IMR-90 (cell line): ENCODE data around the gene SLC27A6. TPM values are rescaled to one million over a fixed set of nuclear protein-coding genes. Genes with fewer than 3 reads are reported as not detected.
"Not testable (repeated sequence)": the region's sequence is repeated elsewhere in the genome, so short reads cannot be mapped to it uniquely, and the experiment has no call there.

Experiments used
- ATAC-seq: fragments of 200-7000 bp; cut with Tn5 transposase; 2 replicates; pipeline ENCODE4 v1.9.1; 2020; ENCODE audit warnings: low read depth, mild to moderate bottlenecking, moderate library complexity
- BruUV-seq: library from RNA; stranded (reverse); fragments of 400-500 nt; replicated peaks from 2 replicates; lab custom pipeline; 2021; lab: Mats Ljungman, UMichigan
- CTCF ChIA-PET: fragments of 300-600 bp; formaldehyde crosslinking; extraction: SDS; loops from one replicate; lab custom pipeline; 2021; ENCODE audit warnings: antibody characterized with exemption; lab: Yijun Ruan, JAX
- POLR2A ChIA-PET: fragments of 300-600 bp; sonication (Branson Sonifier 250); formaldehyde crosslinking; loops from one replicate; lab custom pipeline; 2022; ENCODE audit warnings: antibody characterized with exemption; ENCODE audit not compliant: unreplicated experiment; lab: Charles Lee
- DNase-seq: peaks from one replicate; pipeline ENCODE4 v3.0.0; 2013
- H2AFZ ChIP-seq: replicated peaks from 2 replicates; pipeline ENCODE3; 2013; ENCODE audit warnings: low read length, mild to moderate bottlenecking; ENCODE audit not compliant: poor library complexity
- H2AK5ac ChIP-seq: 2 replicates; pipeline ENCODE4 v1.6.1; 2013; ENCODE audit warnings: low read depth, low read length, inconsistent platforms
- H2AK9ac ChIP-seq: replicated peaks from 2 replicates; pipeline ENCODE3; 2013; ENCODE audit warnings: mild to moderate bottlenecking, low read depth, low read length, moderate library complexity; ENCODE audit not compliant: poor library complexity
- H2BK120ac ChIP-seq: 2 replicates; pipeline ENCODE4 v1.6.1; 2013; ENCODE audit warnings: low read depth, low read length, inconsistent platforms
- H2BK15ac ChIP-seq: 3 replicates; pipeline ENCODE4 v1.6.1; 2013; ENCODE audit warnings: low read depth, low read length, inconsistent platforms
- H2BK20ac ChIP-seq: 2 replicates; pipeline ENCODE4 v1.6.1; 2013; ENCODE audit warnings: low read depth, mild to moderate bottlenecking, inconsistent platforms, low read length, moderate library complexity
- H2BK5ac ChIP-seq: 2 replicates; pipeline ENCODE4 v1.6.1; 2013; ENCODE audit warnings: mild to moderate bottlenecking, low read depth, low read length, inconsistent platforms; ENCODE audit not compliant: poor library complexity, severe bottlenecking
- H3K14ac ChIP-seq: replicated peaks from 2 replicates; pipeline ENCODE4 v1.6.1; 2013; ENCODE audit warnings: low read depth, low read length, inconsistent platforms
- H3K18ac ChIP-seq: 2 replicates; pipeline ENCODE4 v1.6.1; 2013; ENCODE audit warnings: low read depth, low read length, control low read depth
- H3K23ac ChIP-seq: 2 replicates; pipeline ENCODE4 v1.6.1; 2013; ENCODE audit warnings: low read depth, low read length, inconsistent platforms
- H3K27ac ChIP-seq: 2 replicates; pipeline ENCODE4 v1.5.1; 2013; ENCODE audit warnings: mild to moderate bottlenecking, control low read depth, low read length; ENCODE audit not compliant: insufficient read depth
- H3K27me3 ChIP-seq: 2 replicates; pipeline ENCODE4 v1.6.1; 2013; ENCODE audit warnings: low read length; ENCODE audit not compliant: control insufficient read depth, insufficient read depth
- H3K36me3 ChIP-seq: 2 replicates; pipeline ENCODE4 v1.6.1; 2013; ENCODE audit warnings: low read length, mixed read lengths; ENCODE audit not compliant: control insufficient read depth, insufficient read depth
- H3K4ac ChIP-seq: 2 replicates; pipeline ENCODE4 v1.6.1; 2013; ENCODE audit warnings: low read depth, low read length, inconsistent platforms
- H3K4me1 ChIP-seq: 2 replicates; pipeline ENCODE4 v1.6.1; 2013; ENCODE audit warnings: low read length, mixed read lengths; ENCODE audit not compliant: control insufficient read depth, insufficient read depth
- H3K4me2 ChIP-seq: 2 replicates; pipeline ENCODE4 v1.6.1; 2013; ENCODE audit warnings: low read depth, mild to moderate bottlenecking, control low read depth, low read length, moderate library complexity
- H3K4me3 ChIP-seq: 2 replicates; pipeline ENCODE4 v1.5.1; 2013; ENCODE audit warnings: low read depth, mild to moderate bottlenecking, control low read depth, low read length, moderate library complexity; ENCODE audit not compliant: insufficient read depth
- H3K56ac ChIP-seq: 2 replicates; pipeline ENCODE4 v1.6.1; 2013; ENCODE audit warnings: low read length, inconsistent platforms; ENCODE audit not compliant: insufficient read depth; ENCODE audit errors: extremely low read depth
- H3K79me1 ChIP-seq, 2 experiments: 2 replicates each; pipeline ENCODE4 v1.6.1; 2013; ENCODE audit warnings: low read length in 2 of 2, inconsistent platforms in 1 of 2, low read depth in 1 of 2
- H3K9ac ChIP-seq: 2 replicates; pipeline ENCODE4 v1.6.1; 2013; ENCODE audit warnings: low read depth, low read length, control low read depth
- H3K9me1 ChIP-seq: 2 replicates; pipeline ENCODE4 v1.6.1; 2013; ENCODE audit warnings: low read length, inconsistent platforms; ENCODE audit not compliant: insufficient read depth
- H3K9me3 ChIP-seq: 2 replicates; pipeline ENCODE4 v1.6.1; 2013; ENCODE audit warnings: low read length; ENCODE audit not compliant: control insufficient read depth, insufficient read depth
- H4K20me1 ChIP-seq: 2 replicates; pipeline ENCODE4 v1.6.1; 2013; ENCODE audit warnings: low read length, inconsistent platforms; ENCODE audit not compliant: insufficient read depth
- H4K5ac ChIP-seq: 2 replicates; pipeline ENCODE4 v1.6.1; 2013; ENCODE audit warnings: mild to moderate bottlenecking, low read depth, low read length, control low read depth
- H4K8ac ChIP-seq, 2 experiments: 2 replicates each; pipeline ENCODE4 v1.6.1; 2013; ENCODE audit warnings: low read depth in 2 of 2, low read length in 2 of 2, control low read depth in 1 of 2, inconsistent platforms in 1 of 2
- H4K91ac ChIP-seq: 2 replicates; pipeline ENCODE4 v1.6.1; 2013; ENCODE audit warnings: low read depth, low read length, inconsistent platforms; ENCODE audit not compliant: insufficient read depth
- WGBS, 2 experiments: methylation state at CpG; one replicate each; pipeline versions ENCODE4 v1.1.5 to v1.1.7; 2013; ENCODE audit warnings: missing lambda C conversion rate in 2 of 2; ENCODE audit not compliant: insufficient read length in 1 of 2; ENCODE audit errors: extremely low coverage in 2 of 2; 5-methylcytosine and 5-hydroxymethylcytosine counted together
- dilution Hi-C: fragments of 300-500 bp; cut with HindIII; formaldehyde crosslinking; loops from one replicate; pipeline ENCODE4 v1.14.3; 2018; ENCODE audit warnings: low sequenced_read_pairs; ENCODE audit not compliant: unreplicated experiment
- in situ Hi-C: fragments of 300-500 bp; cut with MboI; formaldehyde crosslinking; loops from 3 replicates; pipeline ENCODE4 v1.14.3; 2019; ENCODE audit warnings: low sequenced_read_pairs, inconsistent platforms, mixed read lengths
- intact Hi-C: fragments of 100-400 bp; cut with micrococcal nuclease; formaldehyde crosslinking; loops from 2 replicates; pipeline ENCODE4 v1.10.0; 2022
- polyA plus RNA-seq, 3 experiments: library from polyadenylated mRNA; depleted of rRNA; stranded (reverse); fragments of >200 nt; gene quantifications; 2 replicates each; pipeline ENCODE4 v1.2.3, GENCODE V29; 2012; ENCODE audit warnings: low replicate concordance in 1 of 3
- total RNA-seq: library from RNA; depleted of rRNA; stranded (reverse); fragments of >200 nt; gene quantifications from 2 replicates; pipeline ENCODE4 v1.2.3, GENCODE V29; 2012

The SLC27A6 gene
- total and polyA plus RNA-seq, 2 of the 4 experiments (the other 2 are of a cell fraction), result under 0.01 to 0.02 TPM

GRCh38 chr5:128943100-128943499 lies 22.2 kb upstream of the SLC27A6 start:
- H2BK20ac ChIP-seq, H2BK15ac ChIP-seq, H2AK5ac ChIP-seq, H2AFZ ChIP-seq, ATAC-seq, H2BK120ac ChIP-seq, DNase-seq, H3K4me3 ChIP-seq, H4K8ac ChIP-seq, H3K56ac ChIP-seq, H3K14ac ChIP-seq, in situ Hi-C loops, H3K23ac ChIP-seq, H2AK9ac ChIP-seq, H3K4me1 ChIP-seq, H3K9me1 ChIP-seq, H3K9ac ChIP-seq, H3K79me1 ChIP-seq, H3K18ac ChIP-seq, H4K91ac ChIP-seq, dilution Hi-C loops, CTCF ChIA-PET, H3K9me3 ChIP-seq, H3K27me3 ChIP-seq, H3K27ac ChIP-seq, H4K20me1 ChIP-seq, POLR2A ChIA-PET, H2BK5ac ChIP-seq, intact Hi-C loops, BruUV-seq, H3K4ac ChIP-seq, H3K4me2 ChIP-seq, H4K5ac ChIP-seq, H3K36me3 ChIP-seq: not testable (repeated sequence)
- WGBS, 2 experiments, result no CpG with 5 or more reads among the region's 9 CpGs
